ENCODE measurements around the gene ITPR3.

Gene ITPR3

DNA sequence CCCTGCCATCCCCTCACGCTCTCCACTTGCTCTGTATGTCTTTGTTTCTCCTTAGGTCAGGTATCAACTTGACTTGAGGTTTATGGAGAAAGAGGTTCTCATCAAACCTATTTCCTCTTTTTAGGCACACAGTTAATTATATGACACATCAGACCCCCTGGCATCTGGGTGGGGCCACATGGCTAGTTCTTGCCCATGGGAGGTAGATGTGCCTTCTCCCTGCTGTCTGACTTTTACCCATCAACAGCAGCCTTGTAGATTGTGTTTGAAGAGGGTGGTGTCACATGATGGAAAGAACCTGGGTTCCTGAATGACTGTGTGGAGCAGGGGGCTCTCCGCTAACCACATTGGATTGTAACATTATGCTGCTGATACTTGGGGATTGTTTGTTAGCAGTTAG lies 97.6 kb downstream of the ITPR3 start:
- no peak for DNase-seq (ENCODE audit: low read depth in 2 of 2)

DNA sequence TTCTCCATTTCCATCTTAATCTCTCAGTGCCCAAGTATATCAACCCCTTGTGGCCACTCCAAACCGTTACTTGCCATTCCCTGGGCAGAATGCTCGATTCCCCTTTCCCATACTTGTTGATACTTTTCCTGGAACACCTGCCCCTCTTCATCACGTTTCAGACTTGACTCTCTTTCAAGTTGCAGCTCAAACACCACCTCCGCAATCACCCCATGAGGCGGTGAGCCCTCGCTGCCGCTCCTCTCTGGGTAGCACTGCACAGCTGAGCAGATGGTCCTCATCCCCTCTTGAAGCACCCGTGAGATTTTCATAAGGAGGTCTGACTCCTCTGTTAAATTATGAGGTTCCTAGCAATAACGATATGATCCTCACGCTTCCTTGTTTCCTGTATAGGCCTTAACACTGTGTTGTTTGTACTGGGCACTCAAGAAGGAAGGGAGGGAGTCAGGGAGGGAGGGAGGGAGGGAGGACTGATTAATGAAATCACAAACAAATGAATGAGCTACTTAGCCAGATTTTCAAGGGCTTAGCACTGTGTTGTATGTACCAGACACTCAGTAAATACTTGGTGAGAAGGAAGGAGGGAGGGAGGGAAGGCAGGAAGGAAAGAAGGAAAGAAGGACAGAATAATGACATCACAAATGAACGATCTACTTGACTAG lies 98.3 kb downstream of the ITPR3 start:
- DNase-seq (ENCODE audit: low read depth in 2 of 2) = no peak

DNA sequence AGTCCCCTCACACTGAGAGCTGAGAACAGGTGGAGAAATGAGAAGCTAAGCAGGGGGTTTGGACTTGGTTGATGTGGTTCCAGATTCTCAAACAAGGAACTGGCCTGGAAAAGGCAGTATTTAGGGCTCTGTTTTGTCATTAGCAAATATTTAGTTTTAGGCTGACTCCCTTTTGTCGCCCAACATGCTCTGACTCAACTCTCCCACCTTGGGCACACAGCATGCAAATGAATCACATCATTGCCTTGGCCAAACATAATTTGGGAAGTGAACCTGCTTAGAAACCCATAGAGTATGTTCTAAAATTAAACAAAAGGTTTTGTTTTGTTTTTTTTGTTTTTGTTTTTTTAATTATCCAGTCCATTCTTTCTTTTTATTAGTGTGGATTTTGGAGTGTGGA lies 99.9 kb downstream of the ITPR3 start:
- DNase-seq (ENCODE audit: low read depth in 2 of 2) = no peak

GRCh38 chr6:33721508-33721907 lies 100.4 kb downstream of the ITPR3 start:
- no peak for DNase-seq (ENCODE audit: low read depth in 2 of 2)

DNA sequence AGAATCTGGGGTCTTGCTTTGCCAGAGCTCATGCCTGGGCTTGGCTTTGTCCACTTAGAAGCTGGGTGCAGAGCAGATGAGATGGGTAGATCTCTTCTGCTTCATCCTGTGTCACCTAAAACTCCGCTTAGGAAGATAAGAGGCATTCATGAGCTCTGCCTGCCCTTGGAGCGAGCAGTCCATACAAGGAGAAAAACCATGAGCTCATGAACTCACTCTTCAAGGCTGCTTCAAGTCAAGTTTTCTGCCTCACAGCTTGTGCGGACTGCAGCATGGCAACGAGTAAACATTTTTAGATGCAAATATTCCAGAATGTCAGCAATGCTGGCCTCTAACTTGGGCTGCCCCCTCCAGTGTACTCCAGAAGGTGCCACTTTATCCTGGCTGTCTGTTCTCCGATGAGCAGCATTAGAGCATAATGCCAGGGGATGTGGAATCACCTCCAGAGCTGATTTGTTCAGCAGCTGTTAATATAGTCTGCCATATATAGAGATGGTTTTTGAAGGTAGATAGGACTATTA lies 101.0 kb downstream of the ITPR3 start:
- no peak for DNase-seq (ENCODE audit: low read depth in 2 of 2)

- DNase-seq (ENCODE audit: low read depth in 2 of 2) = no peak
Measured at GRCh38 chr6:33723371-33724085, 102.4 kb downstream of the ITPR3 start.

- no peak for DNase-seq (ENCODE audit: low read depth in 2 of 2)
Measured at GRCh38 chr6:33724102-33725023, 103.2 kb downstream of the ITPR3 start.

DNA sequence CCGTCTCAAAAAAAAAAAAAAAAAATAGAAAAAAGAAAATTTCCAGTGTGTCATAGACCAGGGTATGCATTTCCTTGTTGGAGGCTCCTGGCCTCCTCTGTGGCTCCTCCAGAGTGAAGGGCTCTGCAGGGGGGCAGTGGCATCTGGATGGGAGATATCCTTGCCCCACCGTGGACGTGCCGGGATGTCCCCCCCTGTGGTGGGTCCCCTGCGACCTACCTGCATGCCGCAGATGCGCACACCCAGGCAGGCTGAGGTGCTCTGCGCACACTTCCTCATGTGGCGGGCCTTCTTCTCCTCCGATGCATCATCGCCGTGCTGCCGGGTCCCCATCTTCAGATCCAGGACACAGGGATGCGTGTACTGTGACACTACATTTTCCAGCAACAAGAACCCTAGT lies 104.1 kb downstream of the ITPR3 start:
- no peak for DNase-seq (ENCODE audit: low read depth in 2 of 2)

DNA sequence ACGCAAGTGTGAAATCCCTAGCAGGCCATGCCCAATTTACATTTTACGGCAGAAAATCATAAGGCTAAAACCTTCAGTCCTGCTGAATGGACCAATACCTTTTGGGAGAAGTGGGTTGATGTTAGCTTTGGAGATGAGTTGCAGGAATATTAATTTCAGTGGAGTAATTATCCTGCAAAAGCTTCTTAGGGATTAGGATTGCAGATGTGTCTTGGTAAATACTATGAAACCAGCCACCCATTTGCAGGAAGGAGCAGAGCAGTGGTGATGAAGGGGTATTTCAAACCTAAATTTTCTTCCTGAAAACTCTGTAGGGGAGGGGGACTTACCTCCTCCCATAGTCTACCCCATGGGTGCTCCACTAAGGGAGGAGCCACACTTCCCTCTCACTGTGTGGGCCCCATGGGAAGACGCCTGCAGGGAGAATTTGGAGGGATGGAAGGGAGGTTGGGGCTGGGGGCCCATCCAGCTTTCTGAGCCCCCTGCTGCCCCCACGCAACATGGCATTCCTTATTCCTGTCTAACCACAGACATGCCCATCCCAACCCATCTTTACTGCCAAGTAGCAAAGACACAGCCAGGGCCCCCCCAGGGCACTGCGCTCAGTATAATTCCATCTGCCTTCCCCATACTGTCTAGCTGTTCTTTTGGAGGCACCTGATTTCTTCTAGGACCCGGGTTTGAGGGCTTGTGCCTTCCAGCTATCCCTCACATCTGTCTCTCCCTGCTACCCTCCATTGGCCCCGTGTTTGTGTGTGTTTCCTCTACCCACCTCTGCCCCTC lies 105.0 kb downstream of the ITPR3 start:
- no peak for DNase-seq (ENCODE audit: low read depth in 2 of 2)

DNA sequence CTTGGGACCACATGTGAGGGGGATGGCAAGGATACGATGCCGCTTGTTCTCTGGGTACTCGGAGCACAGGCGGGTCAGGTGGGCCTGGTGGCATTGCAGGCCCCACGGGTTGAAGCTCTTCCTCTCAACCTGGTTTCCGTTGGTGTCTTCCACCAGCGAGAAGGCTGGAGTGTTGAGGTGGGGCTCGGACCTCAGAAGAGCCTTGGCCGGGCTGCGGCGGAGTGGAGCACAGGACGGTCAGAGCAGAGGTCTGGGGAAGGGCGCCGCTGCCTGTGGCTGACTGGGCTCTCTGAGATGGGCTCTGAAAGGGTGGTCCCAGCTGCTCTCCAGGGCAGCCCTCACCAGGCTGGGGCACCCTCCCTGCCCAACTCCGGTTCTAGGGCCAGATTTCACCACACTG lies 105.6 kb downstream of the ITPR3 start:
- no peak for DNase-seq (ENCODE audit: low read depth in 2 of 2)

- no peak for DNase-seq (ENCODE audit: low read depth in 2 of 2)
Measured at GRCh38 chr6:33727126-33727525, 106.0 kb downstream of the ITPR3 start.

DNA sequence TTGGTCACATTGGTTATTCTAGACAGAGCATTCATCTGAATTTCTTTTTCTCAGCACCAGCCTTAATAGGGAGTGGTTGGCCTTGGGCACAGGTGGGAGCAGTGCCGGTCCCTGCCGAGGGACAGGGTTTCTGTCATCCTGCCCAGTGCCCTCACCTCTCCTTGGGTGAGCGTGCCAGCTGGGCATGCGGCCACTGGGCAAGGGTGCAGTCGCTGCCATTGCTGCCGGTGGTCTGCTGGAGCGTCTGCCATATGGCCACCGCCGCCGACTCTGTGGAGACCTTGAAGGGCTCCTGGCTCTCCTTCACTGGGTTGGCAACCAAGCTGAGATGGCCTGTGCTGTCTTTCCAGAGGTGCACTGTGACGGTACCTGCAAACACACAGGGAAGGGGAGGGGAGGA lies 106.8 kb downstream of the ITPR3 start:
- DNase-seq (ENCODE audit: low read depth in 2 of 2) = no peak

GRCh38 chr6:33728438-33728837 lies 107.3 kb downstream of the ITPR3 start:
- DNase-seq (ENCODE audit: low read depth in 2 of 2) = no peak

GRCh38 chr6:33729059-33729458 lies 107.9 kb downstream of the ITPR3 start:
- no peak for DNase-seq (ENCODE audit: low read depth in 2 of 2)

GRCh38 chr6:33730611-33731010 lies 109.5 kb downstream of the ITPR3 start:
- no peak for DNase-seq (ENCODE audit: low read depth in 2 of 2)

- DNase-seq (ENCODE audit: low read depth in 2 of 2) = no peak
Measured at GRCh38 chr6:33731035-33731434, 109.9 kb downstream of the ITPR3 start.

DNA sequence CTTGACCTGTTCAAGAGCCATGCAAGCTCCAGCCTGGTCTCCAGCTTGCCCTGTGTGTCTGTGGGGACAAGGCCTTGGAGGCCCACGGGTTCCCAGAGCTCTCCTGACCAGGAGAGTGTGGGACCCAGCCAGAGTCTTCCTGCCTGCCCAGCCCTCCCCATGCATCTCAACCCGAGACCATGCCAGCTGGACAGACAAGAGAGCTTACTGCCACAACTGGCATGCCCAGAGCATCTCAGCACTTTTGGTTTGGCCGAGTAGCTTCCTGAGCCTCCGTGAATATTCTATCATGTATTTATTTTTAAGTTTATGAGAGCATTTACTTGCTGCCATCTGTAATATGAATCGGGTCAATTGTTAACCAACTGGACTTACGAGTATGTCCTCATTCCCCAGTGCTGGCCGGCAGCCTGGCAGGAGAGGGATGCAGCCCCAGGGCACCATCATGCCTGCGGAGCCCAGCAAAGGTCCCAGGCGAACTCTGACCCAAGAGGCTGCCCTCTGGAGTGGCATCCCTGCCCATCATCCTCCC lies 110.7 kb downstream of the ITPR3 start:
- no peak for DNase-seq (ENCODE audit: low read depth in 2 of 2)

GRCh38 chr6:33732385-33732784 lies 111.3 kb downstream of the ITPR3 start:
- no peak for DNase-seq (ENCODE audit: low read depth in 2 of 2)

DNA sequence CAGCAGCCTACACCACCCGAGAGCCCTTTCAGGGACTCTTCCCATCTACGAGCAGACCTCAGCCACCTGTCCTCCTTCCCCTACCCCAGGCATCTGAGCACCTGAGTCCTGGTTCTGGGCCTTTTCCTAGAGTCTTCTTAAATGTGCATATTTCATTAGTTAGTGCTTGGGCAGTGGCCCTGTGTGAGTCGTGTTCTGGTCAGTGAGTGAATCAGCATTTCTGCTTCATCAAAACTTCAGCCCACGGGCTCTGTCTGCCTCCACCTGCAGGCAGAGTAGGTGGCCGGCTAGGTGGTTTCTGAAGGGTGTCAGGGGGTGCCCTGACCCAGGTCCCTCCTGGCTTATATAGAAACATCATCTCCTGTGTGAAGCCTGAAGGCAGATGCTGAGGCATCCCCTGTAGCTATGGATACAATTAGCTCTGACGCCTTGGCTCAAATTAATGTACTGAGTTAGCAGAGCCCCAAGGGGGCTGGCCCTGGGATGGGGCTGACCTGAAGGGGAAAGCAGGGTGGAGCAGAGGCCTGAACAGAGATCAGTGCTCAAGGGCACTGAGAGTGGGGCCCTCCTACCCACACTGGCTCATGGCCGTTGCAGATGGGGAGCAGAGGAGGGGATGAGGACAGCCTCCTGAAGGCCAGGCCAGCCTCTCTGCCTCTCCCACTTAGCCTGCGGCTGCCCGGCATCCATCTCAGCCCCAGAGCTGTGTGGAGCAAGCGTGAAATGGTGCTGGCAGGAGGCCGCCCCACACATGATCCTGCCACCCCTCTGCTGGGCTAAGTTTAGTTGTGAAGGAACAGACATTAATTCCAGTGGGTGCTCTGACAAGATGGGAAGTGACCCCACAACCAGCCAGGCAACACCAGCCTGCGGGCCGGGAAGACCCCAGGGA lies 111.9 kb downstream of the ITPR3 start:
- DNase-seq (ENCODE audit: low read depth in 2 of 2) = no peak

DNA sequence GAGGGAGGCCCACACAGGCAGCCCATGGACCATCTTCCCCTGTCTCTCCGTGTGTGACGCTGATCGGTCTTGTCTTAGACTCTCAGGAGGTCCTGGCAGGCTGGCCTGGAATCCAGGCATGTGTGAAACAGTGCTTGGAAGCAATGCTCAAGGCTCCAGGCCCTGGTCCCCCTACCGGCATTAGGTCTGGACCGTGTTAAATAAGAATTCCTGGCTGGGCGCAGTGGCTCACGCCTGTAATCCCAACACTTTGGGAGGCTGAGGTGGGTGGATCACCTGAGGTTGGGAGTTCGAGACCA lies 112.5 kb downstream of the ITPR3 start:
- no peak for DNase-seq (ENCODE audit: low read depth in 2 of 2)

GRCh38 chr6:33735216-33735615 lies 114.1 kb downstream of the ITPR3 start:
- no peak for DNase-seq (ENCODE audit: low read depth in 2 of 2)

Data from stimulated activated CD8-positive, alpha-beta memory T cell treated with anti-CD3 and anti-CD28 coated beads, Interleukin-15, amount 100 ng/mL, for 4 hours (primary cell).